KMS-11 (cell line): ENCODE measurements around the gene IQSEC1.

Source experiments
- H2AFZ ChIP-seq: fragments of 200-600 bp; sonication (generic); 2 replicates; pipeline ENCODE4 v1.6.1; 2016; ENCODE audit warnings: antibody characterized with exemption, mixed run types, low read depth
- H3K27ac ChIP-seq: fragments of 200-600 bp; sonication (generic); 2 replicates; pipeline ENCODE4 v1.6.1; 2016; ENCODE audit warnings: mild to moderate bottlenecking, mixed run types
- H3K27me3 ChIP-seq: fragments of 200-600 bp; sonication (generic); 2 replicates; pipeline ENCODE4 v1.6.1; 2017; ENCODE audit warnings: mild to moderate bottlenecking, low read depth, mixed run types, moderate library complexity; ENCODE audit not compliant: insufficient read depth
- H3K36me3 ChIP-seq: fragments of 200-600 bp; sonication (generic); 2 replicates; pipeline ENCODE4 v1.6.1; 2017; ENCODE audit warnings: mild to moderate bottlenecking, mixed run types; ENCODE audit not compliant: insufficient read depth
- H3K4me1 ChIP-seq: fragments of 200-600 bp; sonication (generic); 2 replicates; pipeline ENCODE4 v1.6.1; 2016; ENCODE audit warnings: mild to moderate bottlenecking, low read depth, mixed run types; ENCODE audit not compliant: poor library complexity, severe bottlenecking
- H3K4me2 ChIP-seq: fragments of 200-600 bp; sonication (generic); 2 replicates; pipeline ENCODE4 v1.7.0; 2016; ENCODE audit warnings: mild to moderate bottlenecking, mixed run types
- H3K4me3 ChIP-seq: fragments of 200-600 bp; sonication (generic); IDR thresholded peaks from 2 replicates; pipeline ENCODE4 v1.6.1; 2017; ENCODE audit warnings: low read depth, low read length, mixed read lengths; ENCODE audit not compliant: insufficient read depth
- H3K79me2 ChIP-seq: fragments of 200-600 bp; sonication (generic); 2 replicates; pipeline ENCODE4 v1.6.1; 2016; ENCODE audit warnings: low read depth, mixed run types; ENCODE audit not compliant: insufficient read depth
- H3K9ac ChIP-seq: fragments of 200-600 bp; sonication (generic); 2 replicates; pipeline ENCODE4 v1.6.1; 2016; ENCODE audit warnings: mild to moderate bottlenecking, mixed run types
- H4K20me1 ChIP-seq: fragments of 200-600 bp; sonication (generic); 2 replicates; pipeline ENCODE4 v1.6.1; 2016; ENCODE audit warnings: mild to moderate bottlenecking, mixed run types; ENCODE audit not compliant: insufficient read depth
- TF ChIP-seq, protein P1 (sequence below): fragments of 200-600 bp; sonication (generic); conservative IDR thresholded peaks from 2 replicates; pipeline ENCODE4 v1.6.1; 2017; ENCODE audit warnings: low read depth, mild to moderate bottlenecking, antibody characterized with exemption, low read length, moderate library complexity, mixed read lengths

Gene IQSEC1

DNA sequence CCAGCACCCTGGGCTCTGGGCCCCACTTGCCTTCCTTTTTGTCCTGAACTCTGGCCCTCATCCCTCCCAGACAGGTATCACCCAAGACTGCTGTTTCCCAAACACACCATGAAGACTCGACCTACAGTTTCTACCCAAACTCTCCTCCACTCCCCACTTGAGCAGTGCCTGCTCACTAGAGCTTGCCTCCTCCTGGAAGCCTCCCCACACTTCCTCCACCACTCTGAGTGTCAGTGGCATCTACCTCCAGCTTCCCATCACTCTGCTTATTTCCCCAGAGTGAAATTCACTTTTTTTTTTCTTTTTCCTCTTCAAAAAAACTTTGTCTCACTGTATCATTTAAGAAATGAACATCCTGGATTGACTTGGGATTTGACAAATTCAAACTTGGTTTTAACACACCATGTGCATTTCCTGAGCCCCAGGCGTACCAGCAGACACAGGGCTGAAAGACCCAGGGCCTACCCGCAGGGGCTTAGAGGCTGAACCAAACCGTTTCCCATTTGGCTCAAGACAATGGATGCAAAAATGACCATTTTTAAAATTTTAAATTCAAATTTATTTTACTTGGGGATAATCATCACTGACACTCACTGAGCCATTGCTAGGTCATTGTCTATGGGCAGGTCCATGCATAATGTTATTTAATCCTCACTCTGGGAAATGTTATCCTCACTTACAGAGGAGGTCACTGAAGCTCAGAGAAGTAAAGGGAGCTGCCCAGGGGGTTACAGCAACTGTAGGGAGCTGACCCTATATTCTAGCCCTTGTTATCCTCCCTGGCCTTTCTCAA lies 62.3 kb downstream of the IQSEC1 start:
- H3K9ac ChIP-seq = no peak overlapping the region; the same call in 1 of the 2 replicates
- no peaks in the 10 kb centered on the region for H3K36me3 ChIP-seq
- no peaks in the 10 kb centered on the region for H3K27me3 ChIP-seq
- H4K20me1 ChIP-seq = no peaks in the 10 kb centered on the region
- H2AFZ ChIP-seq = no peak overlapping the region
- H3K4me3 ChIP-seq = no peak overlapping the region
- peak overlapping the region; percentile 84 for H3K4me2 ChIP-seq
- H3K79me2 ChIP-seq = peaks cover 45% of the 10 kb centered on the region
- TF ChIP-seq, protein P1, sequence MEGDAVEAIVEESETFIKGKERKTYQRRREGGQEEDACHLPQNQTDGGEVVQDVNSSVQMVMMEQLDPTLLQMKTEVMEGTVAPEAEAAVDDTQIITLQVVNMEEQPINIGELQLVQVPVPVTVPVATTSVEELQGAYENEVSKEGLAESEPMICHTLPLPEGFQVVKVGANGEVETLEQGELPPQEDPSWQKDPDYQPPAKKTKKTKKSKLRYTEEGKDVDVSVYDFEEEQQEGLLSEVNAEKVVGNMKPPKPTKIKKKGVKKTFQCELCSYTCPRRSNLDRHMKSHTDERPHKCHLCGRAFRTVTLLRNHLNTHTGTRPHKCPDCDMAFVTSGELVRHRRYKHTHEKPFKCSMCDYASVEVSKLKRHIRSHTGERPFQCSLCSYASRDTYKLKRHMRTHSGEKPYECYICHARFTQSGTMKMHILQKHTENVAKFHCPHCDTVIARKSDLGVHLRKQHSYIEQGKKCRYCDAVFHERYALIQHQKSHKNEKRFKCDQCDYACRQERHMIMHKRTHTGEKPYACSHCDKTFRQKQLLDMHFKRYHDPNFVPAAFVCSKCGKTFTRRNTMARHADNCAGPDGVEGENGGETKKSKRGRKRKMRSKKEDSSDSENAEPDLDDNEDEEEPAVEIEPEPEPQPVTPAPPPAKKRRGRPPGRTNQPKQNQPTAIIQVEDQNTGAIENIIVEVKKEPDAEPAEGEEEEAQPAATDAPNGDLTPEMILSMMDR = no peak
- H3K4me1 ChIP-seq = peaks cover 54% of the 10 kb centered on the region
- H3K27ac ChIP-seq = peak overlapping the region; percentile 51; the same call in 1 of the 2 replicates

DNA sequence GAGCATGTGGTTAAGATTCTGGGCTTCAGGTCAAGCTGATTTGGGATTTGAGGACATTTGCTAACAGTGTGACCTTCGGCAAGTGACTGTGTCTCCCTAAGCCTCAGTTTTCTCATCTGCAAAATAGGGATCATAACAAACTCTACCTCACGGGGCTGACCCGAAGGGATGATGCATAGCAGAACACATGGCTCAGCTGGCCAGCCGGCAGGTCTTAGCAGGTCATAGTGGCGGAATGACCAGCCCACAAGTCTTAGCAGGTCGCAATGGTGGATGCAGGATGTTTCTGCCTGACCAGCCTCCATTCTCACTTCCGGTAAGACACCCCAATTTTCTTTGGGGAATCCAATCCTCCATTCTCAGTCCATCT lies 63.3 kb downstream of the IQSEC1 start:
- no peaks in the 10 kb centered on the region for H3K27me3 ChIP-seq
- peaks cover 52% of the 10 kb centered on the region for H3K4me1 ChIP-seq
- no peaks in the 10 kb centered on the region for H3K36me3 ChIP-seq
- no peak overlapping the region for H2AFZ ChIP-seq
- H3K4me3 ChIP-seq = no peak overlapping the region
- peaks cover 36% of the 10 kb centered on the region for H3K79me2 ChIP-seq
- H3K9ac ChIP-seq = no peak overlapping the region
- no peaks in the 10 kb centered on the region for H4K20me1 ChIP-seq
- H3K27ac ChIP-seq = no peak overlapping the region
- TF ChIP-seq, protein P1 = no peak
- no peak overlapping the region for H3K4me2 ChIP-seq

DNA sequence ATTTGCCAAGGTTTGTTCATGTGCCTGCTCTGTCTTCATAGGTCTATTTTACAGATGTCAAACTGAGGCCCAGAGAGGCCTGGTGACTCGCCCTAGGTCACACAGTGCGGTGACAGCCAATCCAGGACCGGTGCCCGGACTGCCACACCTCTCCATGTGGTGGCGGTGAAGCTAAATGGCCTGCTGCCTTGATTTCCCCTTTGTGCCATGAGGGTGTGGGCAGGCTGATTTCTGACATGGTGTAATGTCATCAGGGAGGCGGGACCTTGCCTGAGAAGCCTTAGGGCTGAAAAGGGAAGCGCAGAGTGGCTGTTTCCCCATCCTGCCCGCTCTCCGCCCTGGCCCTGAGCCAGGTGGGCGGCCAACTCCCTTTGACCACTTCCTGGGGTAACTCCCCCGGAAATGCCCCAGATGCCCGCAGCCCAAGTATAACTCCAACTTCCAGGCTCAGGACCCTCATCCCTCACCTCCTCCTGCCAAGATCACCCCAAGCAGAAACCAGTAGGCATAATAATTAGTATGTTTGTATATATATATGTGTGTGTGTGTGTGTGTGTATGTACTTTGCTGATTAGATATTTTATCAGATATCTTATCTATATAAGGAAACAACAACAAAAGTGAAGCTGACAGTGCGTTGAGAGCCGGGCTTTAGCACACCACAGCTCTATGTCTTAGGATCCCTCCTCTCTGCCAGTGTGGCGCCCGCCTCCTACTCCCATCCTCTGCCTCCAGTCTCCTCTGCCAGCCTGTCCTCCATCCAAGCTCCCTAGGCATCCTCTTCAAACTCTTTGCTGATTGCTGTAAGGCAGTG lies 63.9 kb downstream of the IQSEC1 start:
- Histone ChIP-seq H3K9ac (no peak overlapping the region), H3K27me3 (no peaks in the 10 kb centered on the region), H4K20me1 (no peaks in the 10 kb centered on the region), H3K4me1 (peaks cover 46% of the 10 kb centered on the region), H3K79me2 (peaks cover 32% of the 10 kb centered on the region), H3K27ac (no peak overlapping the region), H3K4me2 (no peak overlapping the region), H3K4me3 (no peak overlapping the region), H3K36me3 (no peaks in the 10 kb centered on the region), H2AFZ (no peak overlapping the region)
- TF ChIP-seq, protein P1 = no peak

DNA sequence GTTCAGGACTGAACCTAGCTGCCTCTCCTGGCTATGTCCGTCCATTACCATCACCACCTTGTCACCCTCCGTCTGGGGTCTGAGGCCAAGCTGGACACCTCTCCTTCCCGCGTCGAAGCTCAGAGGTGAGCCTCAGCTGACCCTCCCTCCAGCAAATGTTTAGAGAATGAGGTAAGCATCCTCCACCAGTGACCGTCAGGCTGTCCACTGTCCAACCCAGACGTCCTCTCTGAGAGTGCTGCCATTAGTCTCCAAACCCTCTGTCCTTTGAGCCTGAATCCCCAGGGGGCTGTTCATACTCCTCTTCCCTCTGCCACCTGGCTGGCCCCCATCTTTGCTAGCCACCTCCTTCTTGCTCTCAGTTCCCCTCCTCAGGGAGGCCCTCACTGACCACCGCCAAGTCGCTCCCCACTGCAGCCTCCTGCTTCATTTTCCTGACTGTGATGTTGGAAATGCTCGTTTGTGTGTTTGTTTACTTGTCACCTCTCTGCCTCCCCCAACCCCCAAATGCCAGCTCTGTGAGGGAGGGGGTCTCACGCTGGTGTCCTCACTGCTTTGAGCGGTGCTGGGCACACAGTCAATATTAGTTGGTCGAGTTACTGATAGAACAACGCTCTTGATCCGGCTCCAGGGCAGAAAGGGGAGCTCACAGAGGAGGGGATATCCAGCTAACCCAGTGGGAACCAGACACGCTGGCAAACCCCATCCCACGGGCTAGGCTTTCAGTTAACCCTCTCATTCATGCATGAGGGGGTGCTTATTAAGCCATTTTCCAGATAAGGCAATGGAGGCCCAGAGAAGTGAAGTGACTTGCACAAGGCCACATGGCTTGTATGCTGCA lies 64.9 kb downstream of the IQSEC1 start:
- no peak overlapping the region for H3K4me3 ChIP-seq
- no peak overlapping the region for H3K27ac ChIP-seq
- H2AFZ ChIP-seq = no peak overlapping the region
- H3K79me2 ChIP-seq = peaks cover 28% of the 10 kb centered on the region; the same call in 1 of the 2 replicates
- H3K9ac ChIP-seq = no peak overlapping the region
- no peak overlapping the region for H3K4me2 ChIP-seq
- H3K4me1 ChIP-seq = peaks cover 44% of the 10 kb centered on the region
- H3K36me3 ChIP-seq = no peaks in the 10 kb centered on the region
- TF ChIP-seq, protein P1 = no peak
- no peaks in the 10 kb centered on the region for H3K27me3 ChIP-seq
- no peaks in the 10 kb centered on the region for H4K20me1 ChIP-seq
